H1 (cell line): ENCODE measurements around the gene SOCS3. TPM values are rescaled to one million over a fixed set of nuclear protein-coding genes. Genes with fewer than 3 reads are reported as not detected.

Experiments used
- CHD7 ChIP-seq: fragments of 300-600 bp; sonication (generic); IDR thresholded peaks from 2 replicates; pipeline ENCODE4 v1.7.1; 2012; ENCODE audit warnings: low read length, moderate library complexity, mild to moderate bottlenecking, inconsistent platforms; ENCODE audit not compliant: insufficient replicate concordance
- polyA plus RNA-seq, 7 experiments: library from polyadenylated mRNA; depleted of rRNA in 3 of 7; stranded (reverse) in 5 of 7; unstranded in 2 of 7; fragments of >200 nt in 5 of 7; fragments of 200-250 nt in 2 of 7; gene quantifications; 1 replicate in 5 of 7; 2 replicates in 1 of 7; 4 replicates in 1 of 7; pipeline versions ENCODE4 v1.2.1 to v1.2.3, GENCODE V29; 2011 to 2013; ENCODE audit warnings: missing spikeins in 2 of 7, mixed read lengths in 2 of 7
- total RNA-seq: library from RNA; stranded (reverse); fragmentation: NEBNext Ultra II Directional; extraction: Animal tissue kit (Norgen Biotek cat#: 25700); gene quantifications from 2 replicates; pipeline ENCODE4 v1.2.1, GENCODE V29; 2021

The SOCS3 gene
- total and polyA plus RNA-seq, 2 of the 8 experiments (the other 6 are each of a cell fraction or from before 2014, with no cell fraction given), result 10.1 to 47.9 TPM

GRCh38 chr17:78349891-78350642 is 9.8 kb downstream of the SOCS3 start (continued):
- no peak for TF ChIP-seq CHD7
